B cell (primary cell): Measurements from ENCODE around the gene LIPC.

Source experiments
- EZH2 ChIP-seq: IDR thresholded peaks from 2 replicates; pipeline ENCODE4 v1.6.1; 2012; ENCODE audit warnings: borderline replicate concordance, low read depth, mild to moderate bottlenecking, moderate library complexity, low read length; ENCODE audit not compliant: insufficient read depth, poor library complexity, severe bottlenecking
- TF ChIP-seq, protein P1 (sequence below): fragments of 200-600 bp; IDR thresholded peaks from one replicate; pipeline ENCODE4 v1.8.0; 2022; ENCODE audit warnings: antibody characterized with exemption, mild to moderate bottlenecking

DNA sequence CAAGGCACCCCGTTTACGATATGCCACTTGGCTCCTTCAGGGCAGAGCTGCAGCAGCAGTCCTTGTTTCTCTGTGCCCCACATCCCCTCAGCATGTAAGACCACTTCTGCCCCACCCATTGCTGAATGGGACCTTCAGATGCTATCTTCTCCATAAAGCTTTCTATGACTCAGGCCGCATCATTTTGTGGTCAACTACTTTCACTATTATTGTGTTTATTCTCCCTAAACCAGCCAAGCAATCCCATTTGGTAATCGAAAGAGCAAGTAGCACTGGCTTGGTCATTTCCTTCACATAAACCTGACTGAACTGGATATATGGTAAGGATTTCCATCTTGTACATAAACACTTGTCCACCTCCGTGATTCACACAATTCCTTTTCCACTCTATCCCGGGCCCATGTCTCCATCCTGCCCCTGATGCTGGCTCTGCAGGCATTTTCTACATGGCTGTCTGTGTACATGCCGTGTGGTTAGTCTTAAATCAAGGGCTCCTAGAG is 25.7 kb downstream of the LIPC start:
- TF ChIP-seq, protein P1, sequence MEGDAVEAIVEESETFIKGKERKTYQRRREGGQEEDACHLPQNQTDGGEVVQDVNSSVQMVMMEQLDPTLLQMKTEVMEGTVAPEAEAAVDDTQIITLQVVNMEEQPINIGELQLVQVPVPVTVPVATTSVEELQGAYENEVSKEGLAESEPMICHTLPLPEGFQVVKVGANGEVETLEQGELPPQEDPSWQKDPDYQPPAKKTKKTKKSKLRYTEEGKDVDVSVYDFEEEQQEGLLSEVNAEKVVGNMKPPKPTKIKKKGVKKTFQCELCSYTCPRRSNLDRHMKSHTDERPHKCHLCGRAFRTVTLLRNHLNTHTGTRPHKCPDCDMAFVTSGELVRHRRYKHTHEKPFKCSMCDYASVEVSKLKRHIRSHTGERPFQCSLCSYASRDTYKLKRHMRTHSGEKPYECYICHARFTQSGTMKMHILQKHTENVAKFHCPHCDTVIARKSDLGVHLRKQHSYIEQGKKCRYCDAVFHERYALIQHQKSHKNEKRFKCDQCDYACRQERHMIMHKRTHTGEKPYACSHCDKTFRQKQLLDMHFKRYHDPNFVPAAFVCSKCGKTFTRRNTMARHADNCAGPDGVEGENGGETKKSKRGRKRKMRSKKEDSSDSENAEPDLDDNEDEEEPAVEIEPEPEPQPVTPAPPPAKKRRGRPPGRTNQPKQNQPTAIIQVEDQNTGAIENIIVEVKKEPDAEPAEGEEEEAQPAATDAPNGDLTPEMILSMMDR, result no peak
- no peak for TF ChIP-seq EZH2
